Lower leg skin (tissue), 3 donors: ENCODE results near the gene CMIP.

Experiments
- POLR2A ChIP-seq, 2 donors: fragments of 450-650 bp; IDR thresholded peaks; one replicate each; pipeline ENCODE4 v1.6.1; 2016 to 2017; ENCODE audit warnings: antibody characterized with exemption in 2 of 2, mild to moderate bottlenecking in 1 of 2, moderate library complexity in 1 of 2
- TF ChIP-seq, protein P1 (sequence below), 3 donors: fragments of 450-650 bp; IDR thresholded peaks; one replicate each; pipeline ENCODE4 v1.5.1; 2016; ENCODE audit warnings: antibody characterized with exemption in 3 of 3, mild to moderate bottlenecking in 3 of 3, moderate library complexity in 2 of 3

DNA sequence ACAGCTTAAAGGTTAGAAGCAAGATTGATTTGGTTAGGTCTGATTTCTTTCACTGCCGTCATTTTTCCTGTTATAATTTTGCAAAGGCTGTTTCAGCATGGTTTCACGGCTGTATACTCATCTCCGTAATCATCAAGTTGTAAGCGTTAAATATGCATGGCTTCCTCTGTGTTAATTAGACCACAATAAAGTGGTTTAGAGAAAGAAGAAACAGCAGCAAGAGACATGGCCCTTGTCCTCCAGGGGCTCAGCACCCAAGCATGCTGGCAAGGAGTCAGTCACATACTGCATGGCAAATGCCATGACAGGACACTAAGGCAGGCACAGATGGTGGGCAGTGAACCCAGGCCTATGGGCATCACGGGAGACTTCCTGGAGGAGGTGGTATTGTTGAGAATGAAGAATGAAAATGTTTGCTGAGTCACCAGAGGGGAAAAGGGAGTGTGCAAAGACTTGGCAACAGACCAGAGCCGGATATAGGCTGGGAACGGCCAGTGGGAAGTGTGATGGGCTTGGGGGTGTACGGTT lies 273.1 kb downstream of the CMIP start:
- TF ChIP-seq POLR2A (IDR thresholded peaks at IDR 0.05) = no peak
- TF ChIP-seq, protein P1, sequence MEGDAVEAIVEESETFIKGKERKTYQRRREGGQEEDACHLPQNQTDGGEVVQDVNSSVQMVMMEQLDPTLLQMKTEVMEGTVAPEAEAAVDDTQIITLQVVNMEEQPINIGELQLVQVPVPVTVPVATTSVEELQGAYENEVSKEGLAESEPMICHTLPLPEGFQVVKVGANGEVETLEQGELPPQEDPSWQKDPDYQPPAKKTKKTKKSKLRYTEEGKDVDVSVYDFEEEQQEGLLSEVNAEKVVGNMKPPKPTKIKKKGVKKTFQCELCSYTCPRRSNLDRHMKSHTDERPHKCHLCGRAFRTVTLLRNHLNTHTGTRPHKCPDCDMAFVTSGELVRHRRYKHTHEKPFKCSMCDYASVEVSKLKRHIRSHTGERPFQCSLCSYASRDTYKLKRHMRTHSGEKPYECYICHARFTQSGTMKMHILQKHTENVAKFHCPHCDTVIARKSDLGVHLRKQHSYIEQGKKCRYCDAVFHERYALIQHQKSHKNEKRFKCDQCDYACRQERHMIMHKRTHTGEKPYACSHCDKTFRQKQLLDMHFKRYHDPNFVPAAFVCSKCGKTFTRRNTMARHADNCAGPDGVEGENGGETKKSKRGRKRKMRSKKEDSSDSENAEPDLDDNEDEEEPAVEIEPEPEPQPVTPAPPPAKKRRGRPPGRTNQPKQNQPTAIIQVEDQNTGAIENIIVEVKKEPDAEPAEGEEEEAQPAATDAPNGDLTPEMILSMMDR (IDR thresholded peaks at IDR 0.05) = no peak
